HG02588 (cell line): Measurements from ENCODE around the gene ADORA1.

Experiments used
- ATAC-seq: cut with Tn5 transposase; IDR thresholded peaks from one replicate; pipeline ENCODE4 v1.9.1; 2021; ENCODE audit warnings: mild to moderate bottlenecking, moderate library complexity; ENCODE audit not compliant: unreplicated experiment

Gene ADORA1

DNA sequence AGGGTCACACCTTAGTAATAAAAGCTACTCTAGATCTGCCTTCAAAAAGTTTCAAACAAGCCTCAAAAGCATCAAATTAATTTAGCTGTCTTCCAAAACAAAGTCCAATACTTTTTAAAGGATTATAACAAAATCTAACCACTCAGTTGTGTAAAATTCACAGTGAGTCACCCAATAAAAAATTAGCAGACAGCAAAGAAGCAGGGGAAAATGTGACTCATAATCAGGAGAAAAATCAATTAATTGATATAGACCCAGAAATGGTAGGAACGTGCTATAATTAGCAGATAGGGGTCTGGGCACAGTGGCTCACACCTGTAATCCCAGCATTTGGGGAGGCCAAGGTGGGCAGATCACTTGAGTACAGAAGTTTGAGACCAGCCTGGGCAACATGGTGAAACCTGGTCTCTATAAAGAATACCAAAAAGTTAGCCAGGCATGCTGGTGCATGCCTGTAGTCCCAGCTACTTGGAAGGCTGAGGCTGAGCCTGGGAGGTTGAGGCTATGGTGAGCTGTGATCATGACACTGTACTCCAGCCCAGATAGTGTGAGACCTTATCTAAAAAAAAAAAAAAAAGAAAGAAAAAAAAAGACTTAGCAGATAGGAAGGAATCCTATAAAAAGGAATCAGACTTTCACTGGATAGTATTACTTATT, 33.6 kb upstream of the ADORA1 start:
- ATAC-seq = no peak

DNA sequence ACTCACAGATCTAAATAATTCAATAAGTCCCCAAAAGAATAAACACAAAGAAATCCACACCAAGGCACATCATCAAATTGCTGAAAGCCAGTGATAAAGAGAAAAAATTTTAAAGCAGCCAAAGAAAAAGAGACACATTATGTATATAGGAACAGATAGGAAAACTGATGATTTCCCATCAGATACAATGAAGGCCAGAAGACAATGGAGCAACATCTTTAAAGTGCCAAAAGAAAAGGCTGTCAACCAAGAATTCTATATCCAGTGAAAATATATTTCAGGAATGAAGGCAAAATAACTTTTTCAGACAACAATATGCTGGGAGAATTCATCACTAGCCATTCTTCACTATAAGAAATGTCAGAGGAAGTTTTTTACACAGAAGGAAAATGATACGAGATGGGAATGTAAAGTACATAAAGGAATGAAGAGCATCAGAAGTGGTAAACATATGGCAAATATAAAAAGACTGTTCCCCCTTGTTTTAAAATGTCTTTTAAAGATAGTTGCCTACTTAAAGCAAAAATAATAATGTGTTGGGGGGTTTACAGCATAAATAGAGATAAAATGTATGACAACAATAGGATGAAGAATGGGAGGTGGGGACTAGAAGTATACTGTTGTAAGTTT, 32.4 kb upstream of the ADORA1 start:
- no peak for ATAC-seq

DNA sequence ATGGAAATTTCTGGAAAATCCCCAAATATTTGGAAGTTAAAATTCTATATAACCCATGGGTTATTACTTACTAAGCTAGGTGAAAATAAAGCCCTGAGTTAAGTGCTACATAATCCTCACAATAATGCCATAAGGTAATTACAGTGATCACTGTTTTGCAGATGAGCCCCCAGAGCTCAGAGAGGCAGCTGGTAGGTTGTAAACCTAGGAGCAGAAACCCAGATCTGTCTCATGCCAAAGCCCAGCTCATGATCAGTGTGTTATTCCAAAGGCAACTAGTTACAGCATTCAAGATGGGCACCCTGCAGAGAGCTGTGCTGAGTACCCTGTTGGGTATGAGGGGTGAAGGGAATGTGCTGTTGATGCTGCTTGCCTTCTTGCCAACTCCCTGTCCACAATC, 31.0 kb upstream of the ADORA1 start:
- ATAC-seq = no peak

DNA sequence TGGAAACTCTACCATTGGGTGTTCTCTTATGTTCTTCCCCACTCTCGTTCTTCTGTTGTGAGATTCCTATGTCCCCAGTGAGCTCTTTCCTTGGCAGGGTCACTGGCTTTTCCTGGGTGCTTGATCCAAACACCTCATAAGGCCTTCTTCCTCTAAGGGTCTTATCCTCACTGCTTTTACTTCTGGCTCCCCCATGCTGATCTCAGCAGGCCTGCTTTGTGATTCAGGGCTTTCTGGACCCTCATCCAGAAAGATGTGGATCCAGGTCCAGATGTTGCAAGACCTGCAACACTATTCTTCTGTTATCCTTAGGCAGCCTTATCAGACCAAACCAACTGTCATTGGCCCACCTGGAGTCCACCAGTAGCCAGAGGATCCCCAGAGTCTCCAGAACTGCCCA, 30.5 kb upstream of the ADORA1 start:
- ATAC-seq = no peak

DNA sequence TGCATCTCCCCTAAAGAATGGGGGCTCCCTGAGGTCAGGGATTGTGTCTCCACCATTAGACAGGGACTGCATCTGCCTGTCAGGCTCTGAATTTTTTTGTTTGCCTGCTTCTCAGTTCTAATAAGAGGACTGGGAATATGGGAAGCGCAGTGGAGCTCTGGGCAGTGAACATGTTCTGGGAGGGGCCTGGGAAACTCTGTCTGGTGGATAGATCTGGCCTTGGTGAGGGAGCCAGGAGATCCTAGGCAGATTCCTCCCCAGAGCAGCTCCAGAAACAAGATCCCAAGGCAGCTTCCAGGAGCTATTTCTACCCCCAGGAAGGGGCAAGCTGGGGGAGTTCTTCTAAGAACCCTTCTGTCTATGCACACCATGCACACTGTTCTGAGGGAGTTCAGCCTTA, 29.1 kb upstream of the ADORA1 start:
- no peak for ATAC-seq

DNA sequence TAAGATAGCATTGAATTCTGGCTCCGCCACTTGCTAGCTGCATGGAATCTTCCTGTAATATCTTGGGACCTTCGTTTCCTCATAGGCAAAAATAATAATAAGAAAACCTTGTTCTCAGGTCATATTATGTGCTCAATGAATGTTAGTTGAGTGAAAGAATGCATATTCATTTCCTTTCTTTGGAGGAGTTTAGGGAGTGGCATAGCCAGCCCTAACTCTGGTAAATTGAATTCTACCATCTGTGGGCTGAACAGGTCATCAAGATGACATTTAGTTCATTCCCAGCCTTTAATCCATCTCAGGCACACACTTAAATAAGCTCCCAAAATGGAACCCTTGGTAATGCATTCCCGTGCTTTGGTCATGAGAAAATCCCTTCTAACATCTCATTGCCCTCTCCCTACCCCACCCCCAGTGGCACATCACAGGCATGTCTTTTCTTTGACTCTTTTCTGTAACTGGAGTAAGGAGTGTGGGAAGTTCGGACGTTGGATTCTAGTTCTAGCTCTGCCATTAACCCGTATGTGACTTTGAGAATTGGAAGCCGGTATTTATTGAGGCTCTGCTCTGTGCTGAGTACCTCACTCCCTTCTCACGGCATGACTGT, 28.5 kb upstream of the ADORA1 start:
- ATAC-seq = no peak

DNA sequence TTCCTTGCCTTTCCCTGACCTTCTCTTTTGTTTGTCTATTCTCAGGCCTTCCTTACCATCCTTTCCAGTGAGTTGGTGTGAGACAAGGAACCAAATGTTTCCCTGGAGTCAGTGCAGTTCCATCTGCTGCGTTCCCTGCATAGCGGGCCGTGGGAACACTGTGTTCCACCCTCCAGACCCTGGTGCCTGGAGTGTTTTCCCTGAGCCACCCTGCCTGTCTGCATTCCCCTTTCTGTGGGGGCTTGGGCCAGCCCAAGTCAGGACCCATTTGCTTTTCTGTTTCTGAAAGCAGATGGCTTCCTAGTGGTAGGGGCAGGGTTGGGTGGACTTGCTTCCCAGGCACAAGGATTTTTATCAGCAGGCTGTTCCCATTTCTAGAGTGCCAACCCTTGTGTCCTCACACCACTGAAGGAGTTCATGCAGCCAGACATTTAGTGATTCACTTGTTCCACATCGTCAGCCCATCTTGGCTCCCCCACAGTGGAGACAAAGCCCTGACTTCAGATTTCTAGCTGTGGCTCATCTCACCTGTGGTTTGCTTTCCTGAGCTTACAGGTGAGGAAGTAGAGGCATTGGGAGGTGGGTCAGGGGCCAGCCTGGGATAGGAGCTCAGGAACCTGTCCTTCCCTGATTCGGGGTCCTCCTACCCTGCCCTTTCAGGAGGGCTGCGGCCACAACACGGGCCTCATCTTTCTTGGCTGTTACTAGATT, 27.6 kb upstream of the ADORA1 start:
- no peak for ATAC-seq

DNA sequence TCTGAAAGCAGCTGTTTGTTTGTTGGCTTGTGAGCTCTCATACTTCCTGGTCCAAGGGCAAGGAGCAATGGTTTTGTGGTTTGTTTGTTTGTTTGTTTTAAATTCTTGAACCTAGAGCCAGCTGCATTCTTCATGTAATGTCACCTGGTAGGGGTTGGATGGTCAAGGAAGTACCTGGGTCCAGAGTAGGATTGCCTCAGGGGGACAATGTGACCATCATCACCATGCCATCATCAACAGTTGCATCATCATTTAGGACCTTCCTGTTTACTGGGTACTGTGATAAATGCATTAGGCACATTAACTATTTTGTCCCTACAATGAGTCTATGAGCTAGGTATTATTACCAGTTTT, 27.0 kb upstream of the ADORA1 start:
- ATAC-seq = no peak

DNA sequence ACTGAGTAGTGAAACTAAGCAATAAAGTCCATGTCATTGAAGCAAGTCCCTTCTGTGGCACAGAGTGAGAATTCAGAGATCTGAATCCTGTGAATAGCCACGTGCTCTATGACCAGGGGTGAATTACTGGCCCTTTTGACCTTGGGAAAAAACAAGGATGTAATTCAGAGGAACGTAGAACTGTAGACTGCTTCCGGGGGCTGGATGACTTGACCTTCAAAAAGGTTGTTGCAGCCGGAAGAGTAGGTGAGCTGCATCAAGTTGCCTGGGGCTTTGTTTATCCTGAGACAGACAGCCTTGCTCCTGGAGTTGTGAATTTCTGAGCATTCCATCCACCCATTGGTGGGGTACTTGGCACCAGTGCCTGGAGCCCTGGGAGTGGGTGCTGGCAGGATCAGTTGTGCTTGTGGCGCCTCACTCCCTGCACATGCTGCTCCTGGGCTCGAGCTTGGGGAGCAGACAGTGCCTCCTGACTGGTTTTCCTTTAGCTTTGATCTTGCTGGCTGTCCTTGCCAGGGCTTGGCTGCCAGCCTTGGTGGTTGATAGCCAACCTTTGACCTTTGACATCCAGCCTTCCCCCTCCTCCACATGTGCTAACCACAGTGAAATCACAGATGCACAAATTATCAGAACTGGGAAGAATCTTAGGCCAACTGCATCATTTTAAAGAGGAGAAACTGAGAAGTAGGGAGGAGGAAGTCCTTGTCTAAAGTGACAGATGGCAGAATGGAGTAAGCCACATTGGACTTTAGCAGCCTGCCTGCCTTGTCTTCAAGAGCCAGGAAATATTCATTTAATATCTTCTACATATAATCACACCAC, 25.5 kb upstream of the ADORA1 start:
- no peak for ATAC-seq

DNA sequence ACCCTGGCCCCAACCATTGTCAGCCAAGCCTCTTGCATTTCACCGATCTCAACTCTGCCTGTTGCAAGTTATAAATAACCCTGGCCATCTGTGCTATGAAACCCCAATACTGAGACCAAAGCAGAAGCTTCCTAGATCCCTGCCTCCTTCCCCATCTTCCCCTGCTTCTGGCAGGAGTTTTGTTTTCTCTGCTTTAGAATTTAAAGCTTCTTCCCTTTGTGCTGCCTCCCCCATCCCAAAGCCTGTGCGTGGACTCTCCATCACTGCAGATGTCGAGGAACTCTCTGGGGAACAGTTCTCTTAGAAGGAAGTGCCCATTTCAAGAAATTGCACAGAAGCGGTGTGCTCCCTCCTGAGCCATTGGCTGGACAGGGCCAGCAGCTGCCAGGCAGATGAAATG, 24.3 kb upstream of the ADORA1 start:
- no peak for ATAC-seq

DNA sequence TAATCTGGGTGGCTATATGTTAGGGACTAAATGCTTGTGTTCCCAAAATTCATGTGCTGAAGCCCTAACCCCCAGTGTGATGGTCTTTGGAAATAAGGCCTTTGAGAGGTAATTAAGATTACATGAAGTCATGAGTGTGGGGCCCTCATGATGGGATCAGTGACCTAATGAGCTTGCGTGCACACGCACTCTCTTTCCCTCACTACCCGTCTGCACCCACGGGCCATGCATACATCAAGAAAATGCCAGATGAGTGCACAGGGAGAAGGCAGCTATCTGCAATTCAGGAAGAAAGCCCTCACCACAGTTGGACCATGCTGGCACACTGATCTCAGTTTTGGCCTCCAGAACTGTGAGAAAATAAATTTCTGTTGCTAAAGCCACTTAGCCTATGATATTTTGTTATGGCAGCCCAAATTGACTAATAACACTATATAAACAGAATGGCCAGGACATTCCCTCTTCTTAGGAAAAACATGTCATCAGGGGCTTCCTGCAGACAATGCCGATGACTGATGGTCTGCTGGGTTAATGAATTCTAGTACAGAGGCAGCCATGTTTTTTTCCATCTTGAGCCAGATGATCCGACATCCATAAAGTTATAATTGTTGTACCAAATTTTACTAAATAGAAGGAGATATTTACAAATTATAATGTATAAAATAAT, 23.6 kb upstream of the ADORA1 start:
- no peak for ATAC-seq

DNA sequence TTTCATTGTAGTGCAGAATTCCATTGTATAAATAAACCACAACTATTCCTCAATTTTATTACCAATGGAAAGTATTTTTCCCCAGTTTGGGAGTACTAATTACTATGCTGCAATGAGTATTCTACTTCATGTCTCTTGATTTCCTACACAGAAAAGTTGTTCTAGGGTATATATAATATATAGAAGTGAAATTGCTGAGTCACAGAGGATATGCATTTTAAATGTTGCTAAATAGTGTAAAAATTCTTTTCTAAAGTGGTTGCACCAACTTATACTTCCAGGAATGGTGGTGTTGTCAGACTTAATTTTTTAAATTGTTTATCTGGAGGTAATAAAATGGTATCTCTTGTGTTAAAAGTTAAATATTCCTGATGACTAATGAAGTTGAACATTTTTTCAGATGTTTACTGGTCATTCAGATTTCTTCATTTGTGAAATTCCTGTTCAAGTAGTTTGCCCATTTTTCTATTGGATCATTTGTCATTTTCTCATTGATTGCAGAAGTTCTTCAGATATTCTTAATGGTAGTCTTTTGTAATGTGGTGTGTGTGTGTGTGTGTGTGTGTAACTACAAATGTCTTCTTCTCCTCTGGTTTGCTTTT, 22.6 kb upstream of the ADORA1 start:
- ATAC-seq = no peak

DNA sequence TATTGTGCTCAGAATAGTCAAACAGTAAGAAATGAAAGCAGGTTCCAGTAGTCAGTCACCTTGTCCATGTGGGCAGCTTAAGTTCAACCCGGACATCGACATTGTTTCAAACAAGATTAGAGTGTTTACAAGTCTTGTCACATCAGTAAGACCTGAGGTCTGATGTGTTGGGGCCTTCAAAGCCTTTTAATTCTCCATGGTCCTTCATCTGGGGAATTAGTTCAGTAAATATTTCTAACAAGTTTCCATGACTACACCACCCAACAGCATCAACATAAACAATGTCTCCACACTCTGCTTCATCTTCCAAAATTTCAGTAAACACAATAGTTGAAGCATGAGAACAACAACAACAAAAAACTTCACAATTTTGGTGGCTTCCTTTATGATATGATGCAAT, 15.1 kb upstream of the ADORA1 start:
- ATAC-seq = no peak

DNA sequence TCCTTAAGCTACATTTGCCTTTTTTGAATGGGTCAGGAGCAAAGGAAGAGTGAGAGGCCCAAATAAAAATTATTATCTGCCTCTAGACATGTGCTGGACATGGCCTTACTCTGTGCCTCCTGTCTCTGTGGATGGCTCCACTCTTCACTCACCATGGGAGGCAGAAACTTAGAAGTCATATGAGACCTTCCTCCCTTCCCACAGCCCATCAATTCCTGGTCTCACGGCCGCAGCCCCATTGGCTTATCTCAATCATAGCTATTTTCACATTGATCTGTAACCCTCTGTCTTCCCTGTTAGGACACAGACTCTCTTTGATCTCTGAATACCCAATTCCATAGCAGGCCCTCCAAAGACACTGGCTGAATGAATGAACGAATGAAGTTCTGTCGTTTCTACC, 14.2 kb upstream of the ADORA1 start:
- ATAC-seq = no peak

DNA sequence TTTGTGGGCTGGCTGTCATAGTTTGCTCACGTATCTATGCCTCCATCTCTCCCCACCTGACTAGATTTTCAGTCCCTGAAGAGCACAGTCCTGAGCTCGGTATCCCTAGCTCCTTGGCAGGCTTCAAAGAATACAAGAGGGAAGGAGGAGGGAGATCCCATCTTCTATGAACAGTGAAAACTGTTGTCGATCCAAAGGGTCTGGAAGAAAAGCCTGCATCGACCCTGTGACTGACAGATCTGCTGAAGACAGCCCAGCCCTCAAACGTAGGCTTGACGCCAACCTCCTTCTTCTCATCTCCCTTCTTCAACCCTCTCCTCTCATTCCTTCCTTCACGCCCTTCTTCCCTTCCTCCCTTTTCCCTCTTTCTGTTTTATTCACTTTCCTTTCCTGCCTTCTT, 13.3 kb upstream of the ADORA1 start:
- ATAC-seq = no peak

DNA sequence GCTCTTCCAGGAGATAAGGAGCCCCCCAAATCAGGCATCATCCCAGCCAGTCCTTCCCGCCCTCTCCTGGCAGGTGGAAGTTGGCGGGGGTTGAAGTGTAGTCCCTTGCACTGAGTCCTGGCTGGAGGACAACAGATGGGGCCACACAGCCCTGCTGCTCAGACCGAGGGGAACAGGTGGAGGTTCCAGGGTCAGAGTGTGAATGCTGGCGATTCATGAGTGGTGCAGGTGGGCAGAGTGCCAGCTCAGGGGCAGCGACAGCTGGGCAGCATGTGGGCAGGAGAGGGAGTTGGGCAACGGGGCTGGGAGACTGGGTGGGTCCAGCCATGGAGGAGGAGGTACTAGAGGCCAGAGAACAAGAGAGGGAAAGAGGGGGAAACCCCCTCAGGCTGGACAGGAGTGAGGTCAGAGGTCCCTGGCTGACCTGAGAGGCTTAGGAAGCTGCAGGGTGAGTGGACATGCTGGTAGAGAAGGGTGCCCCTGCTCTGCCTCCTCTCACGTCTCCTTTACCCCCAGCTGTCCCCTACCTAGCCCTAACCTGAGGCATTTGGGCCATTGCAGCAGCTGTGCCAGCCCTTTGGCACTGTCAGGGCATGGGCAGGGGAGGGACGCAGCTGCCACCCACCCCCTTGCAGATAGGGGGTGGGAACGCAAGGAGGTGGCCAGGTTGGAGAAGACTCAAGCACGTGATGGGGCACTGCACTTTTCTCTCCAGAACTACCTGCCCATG, 11.3 kb upstream of the ADORA1 start:
- no peak for ATAC-seq

DNA sequence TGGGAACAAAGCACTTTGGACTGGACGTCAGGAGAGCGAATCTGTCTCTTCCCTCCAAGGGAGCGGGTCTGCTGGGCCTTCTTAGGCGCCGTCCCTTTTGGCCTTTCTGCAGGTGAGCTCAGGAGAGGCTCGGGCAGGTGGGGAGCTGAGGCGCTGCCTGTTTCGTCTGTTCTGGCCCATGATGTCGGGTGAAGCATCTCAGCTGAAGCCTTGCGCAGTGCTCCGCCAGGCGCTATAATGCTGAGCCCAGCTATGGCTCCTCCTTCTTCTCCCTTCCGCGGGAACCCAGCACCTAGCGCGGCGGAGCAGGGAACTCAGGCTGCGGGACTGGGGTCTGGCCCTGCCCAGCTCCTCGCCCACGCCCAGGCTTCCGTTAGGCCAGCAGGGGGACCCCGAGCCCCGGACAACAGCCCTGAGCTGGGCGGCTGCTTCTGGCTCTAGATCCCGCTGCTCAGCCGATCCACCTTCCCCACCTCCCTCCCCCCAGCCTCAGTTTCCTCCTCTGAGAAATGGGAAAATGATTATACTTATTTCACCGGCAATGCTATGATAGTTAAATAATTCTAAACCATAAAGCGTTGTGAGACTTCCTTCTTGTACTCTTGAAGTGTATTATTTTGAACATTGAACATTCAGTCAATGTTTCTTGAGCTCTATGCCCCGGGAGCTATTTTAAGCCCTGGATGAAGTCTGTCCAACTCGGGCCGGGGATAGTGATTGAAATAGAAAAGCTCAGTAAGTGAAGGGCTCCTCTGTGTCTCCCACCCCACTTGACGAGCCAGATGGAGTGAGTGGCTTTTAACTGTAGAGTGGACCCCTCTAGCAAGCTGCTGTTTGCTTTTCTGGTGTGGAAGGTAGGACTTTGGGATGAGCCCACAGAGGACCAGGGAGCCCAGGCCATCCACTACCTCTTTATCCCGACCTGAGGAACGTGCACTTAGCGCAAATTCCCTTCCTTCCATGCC, 9.6 kb upstream of the ADORA1 start:
- no peak for ATAC-seq

DNA sequence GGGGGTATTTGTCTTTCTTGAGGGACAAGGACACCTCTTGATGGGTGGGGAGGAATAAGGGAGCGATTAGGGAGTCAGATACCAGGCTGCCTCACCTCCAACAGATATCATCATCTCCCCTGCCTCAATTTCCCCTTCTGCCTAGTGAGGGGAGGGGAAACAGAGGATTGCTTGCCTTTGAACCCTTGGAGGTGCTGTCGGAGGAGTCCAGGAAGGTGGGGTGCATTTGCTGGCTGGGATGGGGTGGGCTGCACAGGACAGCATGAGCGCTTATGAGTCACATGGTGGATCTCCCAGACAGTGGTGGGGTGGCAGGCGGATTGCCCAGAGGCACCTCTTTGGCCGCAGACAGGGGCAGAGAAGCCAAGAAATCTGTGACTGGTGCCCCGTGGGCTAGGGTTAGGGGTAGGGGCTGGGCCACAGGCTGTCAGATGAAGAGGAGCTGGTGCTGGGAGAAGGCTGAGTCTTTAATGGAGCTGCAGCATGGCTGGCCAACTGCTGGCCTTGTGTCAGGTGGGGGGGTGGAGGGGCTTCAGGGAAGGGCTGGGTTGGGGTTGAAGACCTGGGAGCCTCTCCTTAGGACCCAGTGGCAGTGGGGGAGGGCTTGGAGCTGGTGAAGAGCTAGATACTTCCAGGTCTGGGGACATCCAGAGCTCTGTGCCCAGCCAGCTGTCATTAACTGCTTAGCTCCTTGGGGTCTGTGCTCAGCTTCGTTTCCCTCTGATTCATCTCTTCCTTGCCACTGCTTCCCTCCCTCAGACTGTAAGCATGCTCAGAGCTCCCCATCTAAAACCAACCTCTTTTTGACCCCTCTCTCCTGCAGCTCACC, 7.0 kb upstream of the ADORA1 start:
- no peak for ATAC-seq
